ENCODE measurements around the gene CALD1.

DNA sequence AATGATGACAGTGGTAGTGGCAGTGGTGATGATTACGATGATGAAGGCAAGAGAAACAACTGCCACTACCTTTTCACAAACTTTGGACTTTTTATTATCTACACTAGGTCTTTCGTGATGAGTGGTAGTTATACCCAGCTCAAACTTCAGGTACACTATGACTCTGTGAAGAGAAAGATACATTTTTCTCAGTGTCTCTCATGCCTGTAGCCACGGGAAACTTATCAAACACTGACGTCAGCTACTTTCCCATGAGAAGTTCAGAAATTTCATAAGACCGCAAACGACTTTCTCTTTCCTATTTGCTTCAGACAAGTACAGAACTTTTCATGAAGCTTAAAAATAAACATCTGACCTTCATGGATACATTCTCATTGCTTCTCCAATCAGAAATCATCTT is 57.0 kb downstream of the CALD1 start:
- TF ChIP-seq CTCF (optimal IDR thresholded peaks at IDR 0.05 in 1 of 3, IDR thresholded peaks at IDR 0.05 in 1 of 3, conservative IDR thresholded peaks at IDR 0.05 in 1 of 3; ENCODE audit: extremely low read depth in 1 of 3, insufficient read depth in 2 of 3, low read length in 3 of 3) (no peak), EZH2 (IDR thresholded peaks at IDR 0.05; ENCODE audit: low read length) (no peak)

Measured in keratinocyte (primary cell).